Endothelial cell of umbilical vein (primary cell): Measurements from ENCODE around the gene KLK2. TPM values are rescaled to one million over a fixed set of nuclear protein-coding genes. Genes with fewer than 3 reads are reported as not detected.

Source experiments
- BruUV-seq: library from RNA; stranded (reverse); fragments of 400-500 nt; replicated peaks from 2 replicates; lab custom pipeline; 2021; lab: Mats Ljungman, UMichigan
- CTCF ChIA-PET: fragments of 300-600, 350-600 bp; sonication (Branson Sonifier 250); formaldehyde crosslinking; loops from one replicate; lab custom pipeline; 2021; ENCODE audit warnings: antibody characterized with exemption, inconsistent platforms; lab: Charles Lee
- POLR2A ChIA-PET: fragments of 300-600, 350-600 bp; sonication (Branson Sonifier 250); formaldehyde crosslinking; loops from one replicate; lab custom pipeline; 2021; ENCODE audit warnings: antibody characterized with exemption, inconsistent platforms; lab: Charles Lee
- DNase-seq: peaks from one replicate; pipeline ENCODE4 v3.0.0-alpha.2; 2011; ENCODE audit warnings: low read depth, low spot score
- FAIRE-seq: peaks from 2 replicates; lab custom pipeline; 2011; peaks lifted over from hg19 to GRCh38; lab: Jason Lieb, UNC
- H2AFZ ChIP-seq: 2 replicates; pipeline ENCODE4 v1.6.0; 2012; ENCODE audit warnings: low read depth, low read length, control low read depth, inconsistent platforms
- H3K27ac ChIP-seq: 2 replicates; pipeline ENCODE4 v1.5.1; 2011; ENCODE audit warnings: low read depth, mild to moderate bottlenecking, control low read depth, low read length, moderate library complexity; ENCODE audit not compliant: insufficient read depth
- H3K27me3 ChIP-seq, 2 experiments: 2 replicates each; pipeline versions ENCODE4 v1.6.0 to v1.6.1; 2011; ENCODE audit warnings: low read length in 2 of 2, mixed read lengths in 1 of 2; ENCODE audit not compliant: control insufficient read depth in 2 of 2, insufficient read depth in 2 of 2
- H3K36me3 ChIP-seq, 2 experiments: 2 replicates in 1 of 2; 3 replicates in 1 of 2; pipeline ENCODE4 v1.5.1; 2011; ENCODE audit warnings: low read length in 2 of 2, mild to moderate bottlenecking in 1 of 2, moderate library complexity in 1 of 2; ENCODE audit not compliant: control insufficient read depth in 2 of 2, insufficient read depth in 2 of 2; ENCODE audit errors: extremely low read depth in 1 of 2
- H3K4me1 ChIP-seq: 3 replicates; pipeline ENCODE4 v1.5.1; 2011; ENCODE audit warnings: mild to moderate bottlenecking, low read length; ENCODE audit not compliant: control insufficient read depth, insufficient read depth; ENCODE audit errors: extremely low read depth
- H3K4me2 ChIP-seq: 2 replicates; pipeline ENCODE4 v1.6.1; 2011; ENCODE audit warnings: low read length, control low read depth, mixed read lengths; ENCODE audit not compliant: insufficient read depth
- H3K4me3 ChIP-seq, 3 experiments: fragments of 200-600 bp in 1 of 3; sonication (generic), shearing (Covaris generic) in 1 of 3; replicated peaks in 1 of 3; 2 replicates each; pipeline ENCODE4 v1.5.1; 2011 to 2016; ENCODE audit warnings: control low read depth in 3 of 3, low read length in 3 of 3, mild to moderate bottlenecking in 2 of 3, inconsistent platforms in 1 of 3, low read depth in 1 of 3, moderate library complexity in 1 of 3; ENCODE audit not compliant: insufficient read depth in 1 of 3
- H3K79me2 ChIP-seq: 2 replicates; pipeline ENCODE4 v1.6.0; 2012; ENCODE audit warnings: low read length, inconsistent platforms; ENCODE audit not compliant: control insufficient read depth, insufficient read depth
- H3K9ac ChIP-seq: replicated peaks from 2 replicates; pipeline ENCODE3; 2011; ENCODE audit warnings: low read length, control low read depth; ENCODE audit not compliant: insufficient read depth; ENCODE audit errors: extremely low read depth
- H3K9me1 ChIP-seq: replicated peaks from 3 replicates; pipeline ENCODE4 v1.6.0; 2011; ENCODE audit warnings: mild to moderate bottlenecking, low read length; ENCODE audit not compliant: control insufficient read depth, insufficient read depth; ENCODE audit errors: extremely low read depth
- H3K9me3 ChIP-seq: replicated peaks from 2 replicates; pipeline ENCODE4 v1.5.1; 2012; ENCODE audit warnings: low read length, inconsistent platforms; ENCODE audit not compliant: control insufficient read depth, insufficient read depth
- H4K20me1 ChIP-seq: replicated peaks from 2 replicates; pipeline ENCODE3; 2011; ENCODE audit warnings: mild to moderate bottlenecking, low read length; ENCODE audit not compliant: control insufficient read depth, insufficient read depth; ENCODE audit errors: extremely low read depth
- CTCF ChIP-seq, 2 donors: IDR thresholded peaks; 1 replicate in 1 of 2; 2 replicates in 1 of 2; pipeline ENCODE4 v1.5.1; 2011; ENCODE audit warnings: low read length in 2 of 2, mild to moderate bottlenecking in 2 of 2, moderate library complexity in 2 of 2, control low read depth in 1 of 2, inconsistent platforms in 1 of 2, low read depth in 1 of 2; ENCODE audit not compliant: insufficient read depth in 1 of 2; ENCODE audit errors: extremely low read depth in 1 of 2
- EZH2 ChIP-seq: IDR thresholded peaks from 2 replicates; pipeline ENCODE4 v1.6.1; 2012; ENCODE audit warnings: borderline replicate concordance, low read depth, mild to moderate bottlenecking, moderate library complexity, low read length, inconsistent platforms; ENCODE audit not compliant: severe bottlenecking
- FOS ChIP-seq: IDR thresholded peaks from 2 replicates; pipeline ENCODE4 v1.6.1; 2011; ENCODE audit warnings: mild to moderate bottlenecking, low read length, moderate library complexity, borderline replicate concordance; ENCODE audit not compliant: insufficient read depth
- GATA2 ChIP-seq: IDR thresholded peaks from 2 replicates; pipeline ENCODE4 v1.7.0; 2011; ENCODE audit warnings: low read depth, mild to moderate bottlenecking, moderate library complexity, mixed read lengths, low read length; ENCODE audit not compliant: insufficient read length, insufficient read depth
- JUN ChIP-seq: IDR thresholded peaks from 2 replicates; pipeline ENCODE4 v1.6.1; 2011; ENCODE audit warnings: borderline replicate concordance, low read depth; ENCODE audit not compliant: insufficient read length, insufficient read depth
- MYC ChIP-seq: IDR thresholded peaks from one replicate; pipeline ENCODE4 v1.6.1; 2011; ENCODE audit warnings: mild to moderate bottlenecking, low read depth, low read length
- POLR2A ChIP-seq: IDR thresholded peaks from 2 replicates; pipeline ENCODE4 v1.6.1; 2012; ENCODE audit warnings: low read depth, mild to moderate bottlenecking, control low read depth, low read length
- POLR2AphosphoS5 ChIP-seq: IDR thresholded peaks from 2 replicates; pipeline ENCODE4 v1.6.1; 2012; ENCODE audit warnings: low read depth, mild to moderate bottlenecking, control low read depth, low read length, moderate library complexity; ENCODE audit not compliant: insufficient read depth
- dilution Hi-C: fragments of 300-500 bp; cut with MboI; formaldehyde crosslinking; loops from one replicate; pipeline ENCODE4 v1.15.0; 2019; ENCODE audit warnings: low sequenced_read_pairs; ENCODE audit not compliant: extremely low pct_ligation_motif_present
- intact Hi-C: fragments of 100-400 bp; cut with micrococcal nuclease; formaldehyde crosslinking; loops from one replicate; pipeline ENCODE4 v1.10.0; 2022
- polyA plus RNA-seq, 4 experiments: library from polyadenylated mRNA; depleted of rRNA in 3 of 4; stranded (reverse) in 3 of 4; unstranded in 1 of 4; fragments of >200 nt; gene quantifications; 2 replicates each; pipeline versions ENCODE4 v1.2.1 to v1.2.3, GENCODE V29; 2011 to 2012; ENCODE audit warnings: missing spikeins in 1 of 4
- total RNA-seq: library from RNA; stranded (reverse); gene quantifications from 2 replicates; pipeline ENCODE4 v1.2.3, GENCODE V29; 2021
- TF ChIP-seq, protein P1 (sequence below): IDR thresholded peaks from 2 replicates; pipeline ENCODE4 v1.6.1; 2011; ENCODE audit not compliant: insufficient read depth, insufficient read length

The KLK2 gene
- total and polyA plus RNA-seq, 2 donors (not counting 3 experiments of a cell fraction or from before 2014, with no cell fraction given) = not detected

DNA sequence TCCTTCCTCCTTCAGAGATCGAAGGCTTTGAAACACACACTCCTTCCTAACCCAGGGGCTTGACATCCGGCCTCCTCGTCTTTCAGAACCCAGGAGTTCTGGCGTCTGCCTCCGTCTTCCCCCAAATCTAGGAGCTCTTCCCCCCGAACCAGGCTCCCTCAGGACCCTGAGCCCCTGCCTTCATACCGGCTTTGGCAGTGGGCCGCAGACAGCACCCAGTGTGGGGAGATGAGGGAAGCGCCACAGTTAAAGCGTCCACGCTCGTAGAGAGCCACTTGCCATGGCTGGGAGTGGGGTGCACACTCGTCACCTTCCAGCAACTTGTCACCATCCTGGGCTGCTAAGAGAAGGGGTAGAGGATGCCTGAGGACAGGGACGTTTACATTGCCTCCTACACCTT is 45.8 kb upstream of the KLK2 start:
- Histone ChIP-seq H3K9me1 (no peaks in the 10 kb centered on the region), H4K20me1 (no peaks in the 10 kb centered on the region), H3K4me1 (no peaks in the 10 kb centered on the region), H3K9me3 (no peaks in the 10 kb centered on the region), H3K27me3 (no peaks in the 10 kb centered on the region), H2AFZ (no peak overlapping the region), H3K9ac (no peak overlapping the region), H3K79me2 (no peaks in the 10 kb centered on the region), H3K4me3 (no peak overlapping the region), H3K27ac (no peak overlapping the region), H3K4me2 (no peak overlapping the region), H3K36me3 (no peaks in the 10 kb centered on the region)
- intact Hi-C loops (no loop called here), dilution Hi-C loops (no loop called here)
- POLR2A ChIA-PET = no interaction called here
- DNase-seq (no peak), FAIRE-seq (no peak)
- CTCF ChIA-PET = no interaction called here
- no peak for TF ChIP-seq POLR2AphosphoS5
- TF ChIP-seq EZH2 = no peak
- no peak for TF ChIP-seq GATA2
- TF ChIP-seq, protein P1, sequence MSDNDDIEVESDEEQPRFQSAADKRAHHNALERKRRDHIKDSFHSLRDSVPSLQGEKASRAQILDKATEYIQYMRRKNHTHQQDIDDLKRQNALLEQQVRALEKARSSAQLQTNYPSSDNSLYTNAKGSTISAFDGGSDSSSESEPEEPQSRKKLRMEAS = no peak
- no peak for TF ChIP-seq JUN
- TF ChIP-seq FOS = no peak
- no peak for TF ChIP-seq CTCF (IDR thresholded peaks at IDR 0.05; ENCODE audit: extremely low read depth in 1 of 2, insufficient read depth in 1 of 2, low read depth in 1 of 2, low read length in 2 of 2)
- TF ChIP-seq POLR2A = no peak
- TF ChIP-seq MYC = no peak
- no TSS peak for BruUV-seq
